Cardiac muscle cell (in vitro differentiated cells and primary cell): ENCODE data around the gene BICD1. TPM values are rescaled to one million over a fixed set of nuclear protein-coding genes. Genes with fewer than 3 reads are reported as not detected.

ENCODE experiments used
- DNase-seq, 2 donors: peaks; one replicate each; pipeline versions ENCODE4 v3.0.0 to v3.0.0-alpha.2; 2010 to 2017; ENCODE audit warnings: low read depth in 1 of 2, low spot score in 1 of 2
- H3K27ac ChIP-seq: fragments of 200-600 bp; sonication (generic); 2 replicates; pipeline ENCODE4 v1.5.1; 2016
- H3K27me3 ChIP-seq: fragments of 200-600 bp; sonication (generic); 2 replicates; pipeline ENCODE4 v1.6.0; 2016; ENCODE audit warnings: control low read depth
- H3K36me3 ChIP-seq: fragments of 200-600 bp; sonication (generic); 2 replicates; pipeline ENCODE4 v1.5.1; 2016; ENCODE audit warnings: control low read depth
- H3K4me1 ChIP-seq: fragments of 200-600 bp; sonication (generic); 2 replicates; pipeline ENCODE4 v1.8.1; 2017; ENCODE audit warnings: low read depth, mild to moderate bottlenecking, mixed run types
- H3K4me3 ChIP-seq: fragments of 200-600 bp; sonication (generic); 2 replicates; pipeline ENCODE4 v1.5.1; 2016; ENCODE audit warnings: mild to moderate bottlenecking
- H3K9me3 ChIP-seq: fragments of 200-600 bp; sonication (generic); 2 replicates; pipeline ENCODE4 v1.5.1; 2017; ENCODE audit warnings: low read depth, mild to moderate bottlenecking, control low read depth
- CTCF ChIP-seq: IDR thresholded peaks from 2 replicates; pipeline ENCODE4 v1.5.1; 2012; ENCODE audit warnings: low read depth, mild to moderate bottlenecking, low read length
- polyA plus RNA-seq: library from polyadenylated mRNA; unstranded; fragments of >200 nt; fragmentation: Nextera tagmentation; extraction: Ambion mirVana; gene quantifications from 2 replicates; pipeline ENCODE4 v1.2.1, GENCODE V29; 2016
- total RNA-seq: library from RNA; depleted of rRNA; stranded (reverse); fragments of >200 nt; gene quantifications from 2 replicates; pipeline ENCODE4 v1.2.3, GENCODE V29; 2016

Gene BICD1
- total and polyA plus RNA-seq, 2 experiments from 2014 or later = 13.3 to 16.6 TPM

- no peak for DNase-seq
- peaks cover 25% of the 10 kb centered on the region for H3K4me1 ChIP-seq
- TF ChIP-seq CTCF = no peak
- no peak overlapping the region for H3K27ac ChIP-seq
- no peaks in the 10 kb centered on the region for H3K27me3 ChIP-seq
- H3K4me3 ChIP-seq = no peak overlapping the region
- peaks cover 3% of the 10 kb centered on the region for H3K36me3 ChIP-seq
- no peaks in the 10 kb centered on the region for H3K9me3 ChIP-seq
These were observed 105.2 kb downstream of the BICD1 start for GRCh38 chr12:32211900-32212156.

- no peaks in the 10 kb centered on the region for H3K27me3 ChIP-seq
These were observed 108.1 kb downstream of the BICD1 start for GRCh38 chr12:32214723-32215122.

GRCh38 chr12:32217354-32218310 lies 111.0 kb downstream of the BICD1 start:
- Histone ChIP-seq H3K9me3 (no peaks in the 10 kb centered on the region), H3K4me3 (no peak overlapping the region), H3K27ac (no peak overlapping the region), H3K27me3 (no peaks in the 10 kb centered on the region), H3K36me3 (peaks cover 5% of the 10 kb centered on the region), H3K4me1 (no peaks in the 10 kb centered on the region)
- peak in 1 of 2 donors; percentile 55 for DNase-seq
- TF ChIP-seq CTCF = no peak

More at GRCh38 chr12:32214723-32215122, 108.1 kb downstream of the BICD1 start:
- H3K36me3 ChIP-seq = peaks cover 5% of the 10 kb centered on the region
- DNase-seq = no peak
- TF ChIP-seq CTCF = no peak
- H3K4me1 ChIP-seq = peaks cover 12% of the 10 kb centered on the region
- no peaks in the 10 kb centered on the region for H3K9me3 ChIP-seq
- H3K4me3 ChIP-seq = no peak overlapping the region
- no peak overlapping the region for H3K27ac ChIP-seq

GRCh38 chr12:32223941-32224340 lies 117.3 kb downstream of the BICD1 start:
- H3K27me3 ChIP-seq = no peaks in the 10 kb centered on the region
- DNase-seq = no peak
- no peak for TF ChIP-seq CTCF
- no peak overlapping the region for H3K4me3 ChIP-seq
- no peaks in the 10 kb centered on the region for H3K9me3 ChIP-seq
- H3K27ac ChIP-seq = no peak overlapping the region
- H3K4me1 ChIP-seq = no peaks in the 10 kb centered on the region
- H3K36me3 ChIP-seq = no peaks in the 10 kb centered on the region

- TF ChIP-seq CTCF = no peak
- H3K36me3 ChIP-seq = no peaks in the 10 kb centered on the region
These were observed 120.1 kb downstream of the BICD1 start for GRCh38 chr12:32226768-32227167.

More at GRCh38 chr12:32226768-32227167, 120.1 kb downstream of the BICD1 start:
- Histone ChIP-seq H3K4me3 (no peak overlapping the region), H3K9me3 (no peaks in the 10 kb centered on the region), H3K4me1 (no peaks in the 10 kb centered on the region), H3K27me3 (no peaks in the 10 kb centered on the region), H3K27ac (no peak overlapping the region)
- peak in 1 of 2 donors; percentile 56 for DNase-seq
